OCI-M2 (cell line): ENCODE data around the gene KEAP1.
"Not testable (repeated sequence)": the region's sequence is repeated elsewhere in the genome, so short reads cannot be mapped to it uniquely, and the experiment has no call there.

Experiments
- DNase-seq: peaks from one replicate; lab custom pipeline; 2025; ENCODE audit not compliant: unreplicated experiment; lab: John Stamatoyannopoulos, UW

KEAP1 gene

DNA sequence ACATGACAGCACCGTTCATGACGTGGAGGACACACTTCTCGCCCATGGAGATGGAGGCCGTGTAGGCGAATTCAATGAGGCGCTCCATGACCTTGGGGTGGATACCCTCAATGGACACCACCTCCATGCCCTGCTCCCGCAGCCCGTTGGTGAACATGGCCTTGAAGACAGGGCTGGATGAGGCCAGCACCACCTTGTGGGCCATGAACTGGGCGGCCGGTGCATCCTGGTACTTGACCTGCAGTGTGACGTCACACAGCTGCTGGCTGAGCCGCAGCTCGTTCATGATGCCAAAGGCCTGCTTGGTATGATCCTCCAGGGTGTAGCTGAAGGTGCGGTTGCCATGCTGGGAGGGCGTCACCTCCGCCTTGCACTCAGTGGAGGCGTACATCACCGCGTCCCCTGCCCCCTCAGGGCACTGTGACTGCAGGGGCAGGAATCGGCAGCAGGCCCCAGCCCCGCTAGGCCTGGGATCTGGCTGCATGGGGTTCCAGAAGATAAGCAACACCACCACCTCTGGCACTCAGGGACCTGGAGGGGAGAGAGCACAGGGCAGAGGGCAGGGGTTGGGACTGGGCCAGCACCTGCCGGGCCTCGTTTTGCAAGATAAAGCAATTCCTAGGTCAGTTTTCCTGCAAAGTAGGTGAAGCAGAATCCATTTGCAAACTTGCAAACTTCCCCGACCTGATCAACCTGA is 3.5 kb downstream of the KEAP1 start:
- DNase-seq = no peak

DNA sequence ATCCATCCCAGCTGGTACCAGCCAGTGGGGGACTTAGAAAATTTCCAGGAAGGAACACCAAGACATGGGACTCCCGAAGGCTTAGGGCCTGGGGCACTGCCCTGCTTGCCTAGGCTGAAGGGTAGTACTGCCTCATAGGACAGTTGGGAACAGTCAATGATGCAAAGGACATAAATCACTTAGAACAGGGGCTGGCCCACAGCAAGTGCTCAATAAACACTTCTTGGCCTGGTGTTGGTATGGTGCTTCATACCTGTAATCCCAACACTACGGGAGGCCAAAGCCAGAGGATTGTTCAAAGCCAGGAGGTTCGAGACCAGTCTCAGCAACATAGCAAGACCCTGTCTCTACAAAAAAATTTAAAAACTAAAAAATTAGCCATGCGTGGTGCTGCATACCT is 5.8 kb downstream of the KEAP1 start:
- DNase-seq = no peak

DNA sequence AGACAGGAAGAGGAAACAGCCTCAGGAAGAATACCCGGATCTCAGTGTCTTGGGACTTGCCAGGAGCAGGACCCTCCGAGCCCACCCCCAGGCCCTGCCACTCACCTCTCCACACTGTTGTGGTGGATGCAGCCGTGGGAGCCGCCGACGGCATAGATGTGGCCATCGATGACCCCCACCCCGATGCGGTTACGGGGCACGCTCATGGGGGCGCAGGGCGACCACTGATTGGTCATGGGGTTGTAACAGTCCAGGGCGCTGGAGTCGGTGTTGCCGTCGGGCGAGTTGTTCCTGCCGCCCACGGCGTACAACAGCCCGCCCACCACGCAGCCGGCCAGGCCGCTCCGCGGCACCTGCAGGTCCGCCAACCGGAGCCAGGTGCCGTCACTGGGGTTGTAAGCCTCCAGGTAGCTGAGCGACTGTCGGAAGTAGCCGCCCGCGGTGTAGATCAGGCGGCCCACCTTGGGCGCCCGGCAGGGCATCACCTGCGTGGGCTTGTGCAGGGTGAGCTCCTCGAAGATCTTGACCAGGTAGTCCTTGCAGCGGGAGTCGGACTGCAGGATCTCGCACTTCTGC is 11.6 kb downstream of the KEAP1 start:
- no peak for DNase-seq

DNA sequence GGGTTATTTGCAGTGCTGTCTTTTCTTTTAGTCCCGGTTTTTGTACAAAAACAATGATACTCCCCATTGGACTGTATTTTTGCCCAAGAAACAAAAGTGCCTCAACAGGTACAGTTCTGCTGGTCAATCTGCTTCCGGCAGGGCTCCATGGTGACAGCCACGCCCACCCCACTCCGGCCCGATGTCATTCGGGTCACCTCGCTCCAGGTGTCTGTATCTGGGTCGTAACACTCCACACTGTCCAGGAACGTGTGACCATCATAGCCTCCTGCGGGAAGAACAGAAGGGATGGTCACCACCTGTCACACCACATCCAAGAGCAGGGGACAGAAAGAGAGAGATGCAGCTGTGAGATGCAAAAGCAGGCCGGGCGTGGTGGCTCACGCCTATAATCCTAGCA is 16.6 kb downstream of the KEAP1 start:
- DNase-seq = no peak

DNA sequence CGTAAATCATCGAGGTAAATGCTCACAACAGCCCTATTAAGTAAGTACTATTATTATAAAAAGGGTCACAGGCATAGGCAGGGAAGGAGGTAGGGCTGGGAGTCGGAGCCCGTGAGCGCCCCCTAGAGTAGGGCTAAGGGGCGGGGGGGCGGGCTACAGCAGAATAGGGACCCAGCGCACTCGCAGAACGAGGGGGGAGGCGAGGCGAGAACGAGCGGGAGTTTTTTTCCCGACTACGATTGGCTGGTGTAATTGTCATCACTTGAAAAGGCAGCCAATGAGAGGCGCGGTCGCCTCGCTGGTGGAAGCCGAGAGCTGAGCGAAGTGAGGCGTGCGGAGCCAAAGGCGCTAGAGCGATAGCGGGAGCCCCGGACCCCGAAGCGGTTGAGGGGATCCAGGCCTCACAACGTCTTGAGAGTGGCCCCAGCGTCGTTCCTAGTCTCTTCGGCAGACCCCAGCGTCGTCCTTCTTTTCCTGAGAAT is 24.2 kb downstream of the KEAP1 start:
- DNase-seq = no peak

DNA sequence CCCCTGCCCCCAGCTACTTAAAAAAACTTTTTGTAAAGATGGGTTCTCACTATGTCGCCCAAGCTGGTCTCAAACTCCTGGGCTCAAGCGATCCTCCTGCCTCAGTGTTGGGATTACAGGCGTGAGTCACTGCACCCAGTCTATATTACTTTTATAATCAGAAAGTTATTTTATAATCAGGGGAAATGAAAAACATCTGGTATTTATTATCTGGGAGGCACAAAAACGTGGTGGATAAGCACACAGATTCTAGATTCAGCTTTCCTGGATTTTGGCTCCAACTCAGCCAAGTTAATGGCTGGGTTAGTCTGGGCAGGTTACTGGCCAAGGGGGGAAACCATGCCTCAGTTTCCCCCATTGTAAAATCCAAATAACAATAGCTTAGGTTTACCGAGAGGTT is 24.7 kb downstream of the KEAP1 start:
- DNase-seq = no peak

DNA sequence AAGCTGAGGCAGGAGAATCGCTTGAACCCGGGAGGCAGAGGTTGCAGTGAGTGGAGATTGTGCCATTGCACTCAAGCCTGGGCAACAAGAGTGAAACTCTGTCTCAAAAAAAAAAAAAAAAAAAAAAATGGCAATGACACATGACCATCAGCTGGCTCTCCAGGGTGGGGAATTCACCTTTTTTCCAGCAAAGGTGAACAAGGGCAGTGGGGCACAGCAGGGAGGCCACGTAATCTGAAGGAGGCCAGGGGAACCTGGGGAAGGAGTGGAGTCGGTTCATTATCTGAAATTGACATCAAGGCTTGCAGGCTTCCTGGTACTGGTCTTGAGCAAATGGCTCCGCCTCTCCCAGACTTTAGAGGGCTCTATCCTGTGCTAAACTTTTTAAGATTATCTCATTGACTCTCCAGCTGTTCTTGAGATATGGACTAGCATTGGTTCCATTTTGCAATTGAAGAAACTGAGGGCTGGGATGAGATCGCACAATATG is 28.1 kb downstream of the KEAP1 start:
- DNase-seq = no peak

DNA sequence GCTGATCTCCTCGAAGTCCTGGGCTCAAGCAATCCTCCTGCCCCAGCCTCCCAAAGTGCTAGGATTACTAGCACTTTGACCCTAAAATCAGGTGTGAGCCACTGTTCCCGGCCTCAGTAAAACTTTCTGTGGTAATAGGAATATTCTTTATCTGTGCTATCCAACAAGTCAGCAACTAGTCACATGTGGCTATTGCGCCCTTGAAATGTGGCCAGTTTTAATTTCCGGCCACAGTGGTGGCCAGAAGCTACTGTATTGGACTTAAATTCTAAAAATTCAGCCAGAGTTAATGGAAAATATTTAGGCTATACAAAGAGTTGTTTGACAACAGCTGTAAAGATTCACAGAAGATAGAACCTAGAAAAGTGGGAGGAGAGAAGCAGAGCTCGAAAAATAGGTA is 30.0 kb downstream of the KEAP1 start:
- no peak for DNase-seq

DNA sequence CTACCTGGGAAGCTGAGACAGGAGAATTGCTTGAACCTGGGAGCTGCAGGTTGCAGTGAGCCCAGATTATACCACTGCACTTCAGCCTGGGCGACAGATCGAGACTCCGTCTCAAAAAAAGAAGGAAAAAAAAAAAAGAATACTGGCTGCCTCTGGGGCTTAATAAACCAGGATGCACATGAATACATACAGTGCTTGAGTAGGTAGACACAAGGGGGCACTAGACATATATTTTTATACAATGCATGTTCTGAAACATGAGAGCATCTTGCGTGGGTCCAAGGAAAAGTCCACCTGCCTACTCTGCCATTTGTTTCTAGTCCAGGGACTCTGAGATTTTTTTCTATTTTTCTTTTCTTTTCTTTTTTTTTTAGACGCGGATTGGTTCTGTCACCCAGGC is 31.2 kb downstream of the KEAP1 start:
- peak; percentile 86 for DNase-seq

DNA sequence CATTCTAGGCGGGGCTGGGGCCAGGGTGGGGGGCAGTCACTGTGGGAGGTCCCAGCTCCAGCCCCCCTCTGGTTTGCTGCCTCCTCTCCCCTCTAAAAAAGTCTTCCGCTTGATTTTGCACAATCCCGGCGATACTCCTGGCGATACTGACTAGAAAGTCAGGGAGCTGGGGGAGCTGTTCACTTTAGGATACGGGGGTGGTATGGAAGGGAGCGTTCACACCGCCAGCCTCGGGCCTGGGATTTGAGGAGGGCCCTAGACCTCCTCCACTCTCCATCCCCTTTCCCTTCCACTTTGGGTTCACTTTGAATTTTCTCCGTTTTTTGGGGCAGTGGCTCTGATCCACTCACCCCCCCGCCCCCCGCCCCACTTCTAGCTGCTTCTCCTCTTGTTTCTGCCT is 35.0 kb downstream of the KEAP1 start:
- DNase-seq = no peak

DNA sequence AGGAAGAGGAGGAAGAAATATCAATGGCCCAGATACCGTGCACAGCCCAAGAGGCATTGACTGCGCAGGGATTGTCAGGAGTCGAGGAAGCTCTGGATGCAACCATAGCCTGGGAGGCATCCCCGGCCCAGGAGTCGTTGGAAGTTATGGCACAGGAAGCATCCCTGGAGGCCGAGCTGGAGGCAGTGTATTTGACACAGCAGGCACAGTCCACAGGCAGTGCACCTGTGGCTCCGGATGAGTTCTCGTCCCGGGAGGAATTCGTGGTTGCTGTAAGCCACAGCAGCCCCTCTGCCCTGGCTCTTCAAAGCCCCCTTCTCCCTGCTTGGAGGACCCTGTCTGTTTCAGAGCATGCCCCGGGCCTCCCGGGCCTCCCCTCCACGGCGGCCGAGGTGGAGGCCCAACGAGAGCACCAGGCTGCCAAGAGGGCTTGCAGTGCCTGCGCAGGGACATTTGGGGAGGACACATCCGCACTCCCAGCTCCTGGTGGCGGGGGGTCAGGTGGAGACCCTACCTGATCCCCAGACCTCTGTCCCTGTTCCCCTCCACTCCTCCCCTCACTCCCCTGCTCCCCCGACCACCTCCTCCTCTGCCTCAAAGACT is 36.0 kb downstream of the KEAP1 start:
- no peak for DNase-seq

DNA sequence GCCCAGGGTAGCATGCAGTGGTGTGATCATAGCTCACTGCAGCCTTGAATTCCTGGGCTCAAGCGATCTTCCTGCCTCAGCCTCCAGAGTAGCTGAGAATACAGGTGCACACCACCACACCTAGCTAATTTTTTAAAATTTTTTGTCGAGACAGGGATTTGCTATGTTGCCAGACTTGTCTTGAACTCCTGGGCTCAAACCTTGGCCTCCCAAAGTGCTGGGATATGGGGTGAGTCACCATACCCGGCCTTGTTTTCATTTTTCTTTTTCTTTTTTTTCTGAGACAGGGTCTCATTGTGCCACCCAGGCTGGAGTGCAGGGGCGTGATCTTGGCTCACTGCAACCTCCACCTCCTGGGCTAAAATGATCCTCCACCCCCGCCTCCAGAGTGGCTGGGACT is 38.7 kb downstream of the KEAP1 start:
- DNase-seq = no peak

DNA sequence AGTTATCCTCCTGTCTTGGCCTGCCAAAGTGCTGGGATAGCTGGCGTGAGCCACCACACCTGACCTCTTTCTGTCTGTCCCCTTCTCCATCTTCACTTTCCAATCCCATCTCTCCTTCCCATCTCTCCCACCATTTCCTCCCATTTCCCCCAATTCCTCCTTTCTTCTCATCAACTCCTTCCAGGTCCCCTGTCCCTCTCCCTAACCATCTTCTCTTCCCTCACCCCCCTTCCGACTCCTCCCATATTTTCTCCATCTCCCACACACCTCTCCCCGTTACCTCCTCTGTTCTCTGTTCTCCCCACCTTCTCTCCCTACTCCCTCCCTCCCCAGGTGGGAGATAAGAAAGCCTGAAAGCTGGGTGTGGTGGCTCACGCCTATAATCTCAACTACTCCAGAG is 40.6 kb downstream of the KEAP1 start:
- no peak for DNase-seq

DNA sequence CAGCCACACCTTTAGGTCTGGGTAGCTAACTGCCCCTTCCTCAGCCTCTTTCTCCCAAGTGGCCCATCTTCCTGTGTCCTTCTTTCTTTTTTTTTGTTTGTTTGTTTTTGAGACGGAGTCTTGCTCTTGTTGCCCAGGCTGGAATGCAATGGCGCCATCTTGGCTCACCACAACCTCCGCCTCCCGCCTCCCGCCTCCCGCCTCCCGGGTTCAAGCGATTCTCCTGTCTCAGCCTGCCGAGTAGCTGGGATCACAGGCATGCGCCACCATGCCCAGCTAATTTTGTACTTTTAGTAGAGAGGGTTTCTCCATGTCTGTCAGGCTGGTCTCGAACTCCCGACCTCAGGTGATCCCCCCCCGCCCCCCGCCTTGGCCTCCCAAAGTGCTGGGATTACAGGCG is 41.1 kb downstream of the KEAP1 start:
- DNase-seq = not testable (repeated sequence)

DNA sequence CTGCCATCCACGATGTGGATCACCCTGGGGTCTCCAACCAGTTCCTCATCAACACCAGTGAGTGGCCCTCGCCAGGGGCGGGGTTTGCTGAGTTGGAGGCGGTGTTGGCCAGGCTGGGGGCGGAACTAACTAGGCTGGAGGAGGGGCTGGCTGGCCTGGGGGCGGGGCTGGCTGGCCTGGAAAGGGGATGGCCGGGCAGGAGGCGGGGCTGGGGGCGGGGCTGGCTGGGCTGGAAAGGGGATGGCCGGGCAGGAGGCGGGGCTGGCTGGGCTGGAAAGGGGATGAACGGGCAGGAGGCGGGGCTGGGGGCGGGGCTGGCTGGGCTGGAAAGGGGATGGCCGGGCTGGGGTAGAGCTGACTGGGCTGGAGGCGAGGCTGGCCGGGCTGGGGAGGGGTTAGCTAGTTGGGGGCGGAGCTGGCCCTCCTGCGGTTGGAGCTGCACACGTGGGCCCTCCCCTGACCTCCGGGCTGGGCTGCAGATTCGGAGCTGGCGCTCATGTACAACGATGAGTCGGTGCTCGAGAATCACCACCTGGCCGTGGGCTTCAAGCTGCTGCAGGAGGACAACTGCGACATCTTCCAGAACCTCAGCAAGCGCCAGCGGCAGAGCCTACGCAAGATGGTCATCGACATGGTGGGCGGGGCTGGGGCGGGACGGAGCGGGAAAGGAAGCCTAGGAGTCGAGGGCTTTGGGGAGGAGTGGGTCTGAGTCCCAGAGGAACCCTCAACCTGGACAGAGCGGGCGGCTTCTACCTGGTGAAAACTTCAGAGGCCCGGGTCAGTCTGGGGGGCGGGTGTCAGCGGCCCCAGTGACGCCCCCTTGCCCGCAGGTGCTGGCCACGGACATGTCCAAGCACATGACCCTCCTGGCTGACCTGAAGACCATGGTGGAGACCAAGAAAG is 41.9 kb downstream of the KEAP1 start:
- no peak for DNase-seq

DNA sequence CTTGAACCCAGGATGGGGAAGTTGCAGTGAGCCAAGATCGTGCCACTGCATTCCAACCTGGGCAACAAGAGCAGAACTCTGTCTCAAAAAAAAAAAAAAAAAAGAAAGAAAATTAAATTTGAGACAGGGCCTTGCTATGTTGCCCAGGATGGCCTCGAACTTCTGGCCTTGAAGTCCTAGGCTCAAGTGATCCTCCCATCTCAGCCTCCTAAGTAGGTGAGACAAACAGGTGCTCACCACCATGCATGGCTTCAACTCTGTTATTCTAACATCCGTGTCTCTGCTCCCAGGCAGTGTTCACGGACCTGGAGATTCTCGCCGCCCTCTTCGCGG is 42.5 kb downstream of the KEAP1 start:
- DNase-seq = no peak

DNA sequence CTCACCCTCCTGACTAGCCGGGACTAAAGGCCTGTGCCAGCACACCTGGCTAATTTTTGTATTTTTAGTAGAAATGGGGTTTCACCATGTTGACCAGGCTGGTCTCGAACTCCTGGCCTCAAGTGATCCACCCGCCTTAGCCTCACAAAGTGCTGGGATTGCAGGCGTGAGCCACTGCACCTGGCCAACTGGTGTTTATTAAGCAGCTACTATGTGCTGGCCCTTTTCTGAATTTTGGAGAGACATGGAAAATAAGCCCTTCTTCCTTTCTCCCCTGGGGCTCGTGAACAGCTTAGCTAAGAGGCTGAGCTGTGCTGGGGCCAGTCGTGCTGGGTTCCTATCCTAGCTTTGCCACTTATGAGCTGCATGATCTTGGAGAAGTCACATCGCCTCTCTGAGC is 44.4 kb downstream of the KEAP1 start:
- DNase-seq = not testable (repeated sequence)

DNA sequence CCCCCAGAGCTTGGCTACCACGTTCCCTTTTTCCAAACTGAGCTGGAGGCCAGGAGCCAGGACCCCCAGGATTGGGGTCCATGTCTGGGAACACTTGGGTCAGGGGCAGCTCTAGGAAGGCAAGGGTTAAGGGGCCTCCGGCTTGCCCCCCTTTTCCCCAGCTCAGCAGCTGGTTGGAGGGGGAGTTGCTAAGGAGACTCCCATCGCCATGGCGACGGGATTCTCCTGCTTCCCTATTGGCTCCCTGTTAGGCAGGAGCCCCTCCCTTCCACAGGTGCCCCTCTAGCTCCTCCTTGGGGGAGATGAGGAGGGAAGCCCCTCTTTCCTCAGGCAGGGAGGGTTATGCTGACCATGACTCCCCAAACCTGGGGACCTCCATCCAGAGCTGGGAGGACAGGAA is 48.9 kb downstream of the KEAP1 start:
- DNase-seq = no peak

DNA sequence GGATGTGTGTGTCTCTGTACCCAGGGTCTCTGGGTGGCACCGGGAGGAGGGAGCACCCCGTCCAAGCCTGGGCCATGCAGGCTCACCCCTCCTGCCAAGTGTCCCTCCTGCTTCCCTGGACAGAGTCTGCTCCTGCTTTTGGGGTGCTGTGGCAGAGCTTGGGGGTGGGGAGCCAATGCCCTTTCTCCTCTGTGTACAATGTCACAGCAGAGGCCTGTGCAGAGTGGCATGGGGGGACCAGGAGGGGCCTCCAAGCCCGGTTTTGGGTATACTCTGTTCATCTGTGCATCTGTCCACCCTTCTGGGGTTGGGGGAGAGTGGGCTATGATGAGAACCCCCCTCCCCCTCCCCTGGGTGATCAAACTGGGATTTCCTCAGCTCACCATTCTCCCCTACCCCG is 49.3 kb downstream of the KEAP1 start:
- no peak for DNase-seq

DNA sequence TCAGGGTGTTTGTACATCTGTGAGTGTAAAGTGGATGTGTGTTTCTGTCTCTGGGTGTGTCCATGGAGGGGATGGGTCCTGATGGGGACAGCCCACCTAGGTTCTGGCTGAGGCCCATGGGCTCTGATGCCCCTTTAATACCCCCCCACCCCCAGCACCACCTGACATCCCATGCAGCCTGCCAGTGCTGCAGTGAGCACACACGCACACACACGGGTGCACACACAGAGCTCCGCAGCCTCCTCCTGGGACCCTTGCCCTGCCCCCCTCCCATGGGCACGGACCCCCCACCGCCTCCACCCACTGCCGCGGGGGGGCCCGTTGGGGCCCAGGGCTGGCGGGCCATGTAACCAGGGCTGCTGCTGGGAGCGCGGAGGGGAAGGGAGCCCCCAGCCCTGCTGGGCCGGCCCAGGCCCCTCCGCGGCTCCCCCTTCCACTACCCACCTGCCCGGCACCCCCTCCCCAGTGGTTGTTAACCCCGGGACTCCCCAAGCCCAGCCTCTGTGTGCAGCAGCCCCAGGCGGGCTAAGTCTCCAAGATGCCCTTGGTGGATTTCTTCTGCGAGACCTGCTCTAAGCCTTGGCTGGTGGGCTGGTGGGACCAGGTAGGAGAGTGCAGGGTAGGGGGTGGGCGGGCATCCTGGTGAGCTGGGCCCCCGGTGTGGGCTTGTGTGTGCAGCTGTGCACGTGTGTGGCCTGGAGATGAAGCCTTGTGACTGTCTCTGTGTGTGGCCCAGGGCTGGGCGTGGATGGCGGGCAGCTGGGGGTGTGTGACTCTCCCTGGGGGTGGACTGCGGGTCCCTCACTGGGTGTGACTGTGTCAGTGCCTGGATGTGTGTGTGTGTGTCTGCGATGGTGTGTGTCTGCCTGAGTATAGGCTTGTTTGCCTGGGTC is 50.2 kb downstream of the KEAP1 start:
- no peak for DNase-seq
